Measurements from ENCODE around the gene PCDHGA3.
"Not testable (repeated sequence)": the region's sequence is repeated elsewhere in the genome, so short reads cannot be mapped to it uniquely, and the experiment has no call there.

Gene PCDHGA3

DNA sequence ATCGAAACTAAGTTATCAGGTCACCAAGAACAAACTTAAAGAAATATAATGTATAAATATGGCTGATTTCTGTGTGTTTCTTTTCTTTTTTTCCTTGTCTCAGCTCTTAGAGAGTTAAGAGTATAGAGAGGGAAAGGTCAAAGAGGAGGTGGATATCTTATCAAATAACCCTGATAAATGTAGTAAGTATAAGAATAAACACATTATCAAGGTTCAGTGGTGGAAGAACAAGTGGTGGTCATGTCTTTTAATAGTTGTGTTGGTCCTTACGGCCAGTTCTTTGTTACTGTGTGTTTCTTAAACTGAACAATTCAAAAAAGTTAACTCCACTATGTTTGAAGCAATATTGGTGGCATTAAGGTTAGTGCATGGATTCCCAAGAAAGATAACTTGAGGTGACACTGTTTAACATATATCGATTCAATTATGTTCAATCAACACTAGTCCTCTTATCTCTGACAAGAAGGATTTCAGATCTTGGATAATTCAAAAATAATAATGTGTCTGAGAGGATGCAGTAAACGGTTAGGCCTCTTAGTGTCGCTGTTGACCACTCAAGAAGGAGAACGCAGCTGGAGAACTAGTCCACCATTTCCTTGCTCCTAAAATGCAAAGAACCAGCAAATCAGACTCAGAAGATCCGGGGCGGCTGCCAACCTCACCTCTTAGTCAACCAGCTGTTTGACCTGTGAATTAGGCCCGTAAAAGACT is at the start of gene PCDHGA3:
PCDHGA3 (plus strand) TSS at position 588 of the 711 bp plus-strand sequence. CDS start 205 bp downstream, outside the sequence.
- no peak for DNase-seq (ENCODE audit: low spot score)

DNA sequence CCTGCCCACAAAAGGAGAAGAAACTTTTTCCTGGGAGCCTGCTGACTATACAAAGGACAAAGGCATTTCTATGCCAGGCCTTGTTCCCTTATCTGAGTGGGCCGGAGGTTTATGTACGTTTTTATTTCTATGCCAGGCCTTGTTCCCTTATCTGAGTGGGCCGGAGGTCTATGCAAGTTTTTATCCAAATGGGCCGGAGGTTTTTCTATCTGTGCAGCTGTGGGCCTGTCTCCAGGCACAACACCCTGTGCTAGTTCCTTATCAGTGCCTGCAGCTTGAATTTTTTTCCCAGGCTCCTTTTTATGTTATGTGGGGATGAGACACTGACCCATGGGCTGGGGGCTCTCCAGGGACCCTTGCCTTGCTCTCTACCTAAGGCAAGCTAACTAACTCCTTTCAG is 45.3 kb upstream of the PCDHGA3 start:
- no peak for DNase-seq (ENCODE audit: low spot score)

DNA sequence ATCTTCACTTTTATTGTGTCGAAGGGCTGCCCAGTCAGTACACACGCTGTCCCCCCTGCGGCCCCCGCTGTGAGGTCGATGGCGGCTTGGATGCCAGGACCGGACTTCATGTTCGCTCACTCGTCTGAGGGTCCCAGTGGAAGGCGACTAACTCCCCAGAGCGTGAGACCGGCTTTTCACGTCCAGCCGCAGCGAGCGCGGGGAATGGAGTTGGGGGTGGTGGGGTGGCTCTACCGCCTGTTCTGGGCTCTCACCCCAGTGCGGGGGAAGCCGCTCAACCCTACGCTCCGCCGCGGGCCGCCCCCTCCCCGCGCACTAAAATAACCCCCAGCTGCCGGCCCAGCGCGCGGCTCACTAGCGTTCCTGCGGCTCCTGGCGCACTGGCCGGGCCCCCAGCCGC is 39.9 kb upstream of the PCDHGA3 start, which contains the start of gene SLC25A2:
SLC25A2 (minus strand) TSS at position 294 of the 400 bp plus-strand sequence; CDS start at position 110, 184 bp downstream.
- no peak for DNase-seq (ENCODE audit: low spot score)

DNA sequence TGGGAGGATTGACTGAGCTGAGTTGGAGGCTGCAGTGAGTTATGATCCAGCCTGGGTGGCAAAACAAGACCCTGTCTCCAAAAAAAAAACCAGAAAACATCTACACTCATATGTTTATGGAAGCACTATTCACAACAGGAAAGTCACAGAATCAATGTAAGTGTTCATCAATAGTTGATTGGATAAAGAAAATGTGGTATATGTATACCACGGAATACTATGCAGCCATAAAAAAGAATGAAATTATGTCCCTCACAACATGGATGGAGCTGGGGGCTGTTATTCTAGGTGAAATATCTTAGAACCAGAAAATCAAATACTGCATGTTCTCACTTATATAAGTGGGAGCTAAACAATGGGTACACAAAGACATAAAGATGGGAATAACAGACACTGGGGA is 37.0 kb upstream of the PCDHGA3 start:
- no peak for DNase-seq (ENCODE audit: low spot score)

DNA sequence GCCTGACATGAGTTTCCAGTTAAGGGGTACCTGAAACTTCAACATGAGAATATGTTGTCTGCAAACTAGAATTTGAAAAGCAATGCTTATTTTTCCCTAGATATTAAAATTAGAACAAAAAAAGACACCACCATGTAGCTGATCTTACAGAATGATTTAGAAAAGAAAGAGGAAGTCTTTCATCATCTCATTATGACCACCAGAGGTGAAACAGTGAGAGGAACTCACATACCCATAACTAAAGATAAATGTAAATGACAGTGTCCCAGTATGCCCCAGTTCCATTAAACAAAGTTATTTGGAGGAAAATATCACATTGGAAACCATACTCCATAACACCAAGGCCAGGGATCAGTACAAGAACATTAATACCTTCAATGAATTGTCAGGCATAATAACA is 29.9 kb upstream of the PCDHGA3 start:
- no peak for DNase-seq (ENCODE audit: low spot score)

DNA sequence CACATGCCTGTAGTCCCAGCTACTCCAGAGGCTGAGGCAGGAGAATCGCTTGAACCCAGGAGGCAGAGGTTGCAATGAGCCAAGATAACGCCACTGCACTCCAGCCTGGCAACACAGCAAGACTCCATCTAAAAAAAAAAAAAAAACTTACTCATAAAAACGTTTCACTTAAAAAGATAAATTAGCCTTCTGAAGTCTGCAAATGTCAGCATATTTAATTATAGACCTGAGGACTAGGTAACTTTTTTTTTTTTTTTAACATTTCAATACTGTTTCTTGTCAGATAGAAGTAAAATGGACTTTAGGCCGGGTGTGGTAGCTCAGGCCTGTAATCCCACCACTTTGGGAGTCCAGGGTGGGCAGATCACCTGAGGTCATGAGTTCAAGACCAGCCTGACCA is 26.7 kb upstream of the PCDHGA3 start:
- DNase-seq (ENCODE audit: low spot score), result not testable (repeated sequence)

DNA sequence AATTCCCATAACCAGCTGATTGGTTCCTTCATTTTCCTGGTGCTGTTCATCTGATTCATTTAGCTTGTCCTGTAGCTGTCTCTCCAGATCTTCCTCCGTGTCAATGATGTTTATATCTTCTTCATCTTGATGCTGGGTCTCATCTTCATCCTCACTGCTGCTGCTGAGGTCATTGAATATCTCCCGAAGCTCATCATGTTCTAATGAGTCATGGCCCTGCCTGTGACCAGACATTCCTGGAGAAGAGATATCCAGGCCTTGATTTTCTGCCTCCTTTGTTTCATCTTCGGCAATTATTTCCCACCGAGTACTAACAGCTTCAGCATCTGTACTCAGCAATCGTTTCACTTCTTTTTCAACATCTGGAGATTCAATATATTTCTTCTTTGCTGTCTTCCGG is 24.4 kb upstream of the PCDHGA3 start:
- no peak for DNase-seq (ENCODE audit: low spot score)

DNA sequence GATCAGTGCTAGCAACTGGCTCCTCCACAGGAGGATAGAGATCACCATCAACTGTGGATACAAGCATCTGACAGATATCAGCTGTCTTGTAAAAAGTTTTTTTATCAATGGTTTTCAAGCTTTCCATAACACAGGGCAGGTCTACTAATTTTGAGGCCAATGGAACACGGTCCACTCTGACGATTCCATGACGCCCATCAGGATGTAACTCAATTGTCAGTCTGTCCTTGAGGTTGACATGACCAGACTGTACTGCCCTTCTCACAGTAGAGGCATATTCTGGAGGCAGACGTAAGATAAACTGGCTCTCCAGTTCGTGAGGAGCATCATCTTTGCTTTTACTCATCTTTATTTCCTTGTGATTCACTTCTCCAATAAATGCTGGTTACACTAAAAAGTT is 23.9 kb upstream of the PCDHGA3 start:
- DNase-seq (ENCODE audit: low spot score), result no peak

DNA sequence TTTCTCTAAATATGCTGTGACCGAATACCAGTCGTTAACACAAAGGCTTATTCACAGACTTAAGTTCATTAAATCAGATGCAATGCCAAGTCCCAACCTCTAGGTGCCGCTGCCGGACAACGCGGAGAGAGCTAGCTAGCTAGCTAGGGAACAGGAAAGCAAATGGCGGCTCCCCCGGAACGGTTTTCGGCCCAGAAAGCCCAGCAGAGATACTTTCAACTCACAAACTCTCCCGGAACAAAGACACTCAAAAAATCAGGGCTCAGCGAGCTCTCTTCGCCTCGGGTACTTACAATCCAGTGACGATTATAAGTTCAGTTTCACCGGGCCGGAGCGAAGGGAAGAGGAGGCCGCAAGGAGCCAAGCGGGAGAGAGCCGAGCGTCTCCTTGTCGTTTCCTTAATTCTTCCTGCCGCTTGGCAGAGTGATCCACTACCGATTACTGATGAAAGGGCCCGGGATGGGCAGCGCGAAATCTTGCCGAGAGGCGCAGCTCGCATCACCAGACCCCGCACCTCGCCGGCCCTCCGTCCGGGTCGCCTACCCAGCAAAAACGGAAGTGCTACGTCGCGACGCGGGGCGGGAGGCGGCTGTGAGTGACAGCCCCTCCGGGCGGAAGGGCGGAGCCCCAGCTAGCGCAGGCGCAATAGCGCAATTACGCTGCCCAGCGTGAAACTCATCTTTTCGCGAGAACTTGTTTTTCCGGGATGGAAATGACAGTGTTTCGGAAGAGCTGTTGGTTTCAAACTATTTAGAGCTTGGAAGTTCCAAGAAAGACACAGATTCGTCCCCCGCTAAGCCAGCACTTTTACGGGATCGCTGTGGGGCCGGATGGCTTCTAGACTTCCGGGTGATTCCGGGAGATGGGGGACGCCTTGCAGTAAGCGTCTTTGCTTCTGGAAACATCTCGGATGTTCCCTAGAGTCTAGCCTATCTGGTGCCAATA is 23.1 kb upstream of the PCDHGA3 start, which contains the start of gene TAF7:
TAF7 (minus strand) TSS at position 560 of the 945 bp plus-strand sequence. CDS start 740 bp downstream, outside the sequence.
- DNase-seq (ENCODE audit: low spot score), result peak; percentile 91

DNA sequence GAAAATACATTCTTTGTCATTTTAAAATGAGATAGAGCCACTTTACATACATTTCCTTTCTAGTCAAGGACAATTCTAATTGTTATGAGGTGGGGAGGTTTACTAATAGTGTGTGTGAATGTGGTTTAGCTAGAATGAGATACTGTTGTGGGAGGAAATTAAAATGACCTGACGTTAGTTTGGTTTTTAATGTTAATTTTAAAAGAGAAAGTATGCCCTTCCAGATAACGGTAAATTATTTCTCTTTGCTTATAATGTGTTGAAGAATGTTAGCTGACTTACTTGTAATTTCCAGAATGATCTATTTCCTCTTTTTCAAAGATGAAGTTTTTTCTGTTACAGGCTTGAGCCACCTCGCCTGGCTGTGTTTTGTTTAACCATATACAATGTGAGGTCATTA is 21.4 kb upstream of the PCDHGA3 start:
- DNase-seq (ENCODE audit: low spot score), result no peak

DNA sequence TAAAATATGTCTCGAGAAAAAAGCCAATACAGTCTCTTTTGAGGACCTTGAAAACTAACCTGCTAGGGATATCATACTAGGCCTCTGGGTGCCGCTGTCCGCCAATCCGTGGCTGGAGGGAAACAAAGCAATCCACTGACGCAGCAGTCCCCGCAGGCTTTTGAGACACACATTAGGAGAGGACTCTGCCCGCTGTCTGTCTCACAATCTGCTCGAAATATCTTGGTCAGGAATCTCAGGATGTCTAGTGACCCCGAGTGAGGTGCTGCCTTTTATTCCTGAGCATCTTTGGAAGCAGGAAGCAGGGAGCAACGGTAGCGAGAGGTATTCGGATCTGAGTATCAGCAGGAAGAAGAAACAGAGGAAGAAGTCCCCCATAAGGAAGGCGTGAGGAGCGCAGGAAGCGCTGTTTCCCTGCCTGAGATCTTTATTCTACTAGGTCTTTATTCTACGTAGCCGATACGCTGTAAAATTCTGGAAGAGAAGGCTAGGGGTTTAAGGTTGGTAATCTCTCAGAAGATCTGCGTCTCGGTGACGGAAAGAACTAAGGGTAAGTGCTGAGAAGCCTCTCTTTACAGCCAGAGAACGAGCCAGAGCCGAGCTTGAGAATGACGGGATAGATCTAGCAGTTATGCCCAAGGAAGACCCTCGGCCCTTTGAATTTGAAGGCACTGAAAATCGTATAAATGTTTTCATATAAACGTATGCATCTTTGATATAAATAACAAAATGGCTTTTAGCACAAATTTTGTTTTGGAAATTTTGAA is 17.4 kb upstream of the PCDHGA3 start:
- DNase-seq (ENCODE audit: low spot score), result peak; percentile 62

DNA sequence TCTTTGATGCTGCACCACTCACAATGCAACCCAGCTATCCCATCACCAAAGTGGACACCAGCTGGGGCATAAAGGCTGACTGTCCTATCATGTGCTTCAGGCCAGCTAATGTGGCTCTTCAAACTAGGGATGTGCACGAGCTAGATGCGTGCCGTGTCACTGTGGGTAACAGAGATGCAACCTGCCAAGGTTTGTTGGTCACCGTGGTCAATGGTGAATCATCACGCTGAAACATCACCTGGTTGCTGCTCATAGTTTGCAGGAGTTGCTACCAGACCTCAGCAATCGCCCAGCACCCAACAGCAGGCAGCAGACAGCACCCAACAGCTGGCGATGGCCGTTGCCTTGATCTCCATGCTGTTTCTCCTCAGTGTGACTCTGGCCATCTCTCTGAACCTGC is 15.4 kb upstream of the PCDHGA3 start:
- no peak for DNase-seq (ENCODE audit: low spot score)

DNA sequence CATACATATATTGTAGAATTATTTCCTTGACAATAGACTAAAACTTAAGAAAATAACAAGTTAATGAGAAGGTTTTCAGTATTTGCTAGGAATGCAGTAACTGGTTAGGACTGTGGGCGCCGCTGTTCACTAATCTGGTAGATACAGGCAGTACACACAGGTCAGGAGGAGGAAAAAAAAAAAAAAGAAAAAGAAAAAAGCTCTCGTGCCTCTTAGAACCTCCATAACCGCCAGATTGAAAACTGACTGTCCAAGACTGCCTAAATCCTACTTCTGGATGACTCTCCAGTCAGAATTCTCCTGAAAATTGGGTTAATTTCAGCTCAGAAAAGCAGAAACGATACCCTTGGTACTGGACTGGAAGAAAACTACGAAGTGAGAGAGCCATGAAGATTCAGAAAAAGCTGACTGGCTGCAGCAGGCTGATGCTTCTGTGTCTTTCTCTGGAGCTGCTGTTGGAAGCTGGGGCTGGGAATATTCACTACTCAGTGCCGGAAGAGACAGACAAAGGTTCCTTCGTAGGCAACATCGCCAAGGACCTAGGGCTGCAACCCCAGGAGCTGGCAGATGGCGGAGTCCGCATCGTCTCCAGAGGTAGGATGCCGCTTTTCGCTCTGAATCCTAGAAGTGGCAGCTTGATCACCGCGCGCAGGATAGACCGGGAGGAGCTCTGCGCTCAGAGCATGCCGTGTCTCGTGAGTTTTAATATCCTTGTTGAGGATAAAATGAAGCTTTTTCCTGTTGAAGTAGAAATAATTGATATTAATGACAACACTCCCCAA is 13.1 kb upstream of the PCDHGA3 start, which contains the start of gene PCDHGA1:
PCDHGA1 (plus strand) TSS at position 216 of the 782 bp plus-strand sequence.
- no peak for DNase-seq (ENCODE audit: low spot score)

DNA sequence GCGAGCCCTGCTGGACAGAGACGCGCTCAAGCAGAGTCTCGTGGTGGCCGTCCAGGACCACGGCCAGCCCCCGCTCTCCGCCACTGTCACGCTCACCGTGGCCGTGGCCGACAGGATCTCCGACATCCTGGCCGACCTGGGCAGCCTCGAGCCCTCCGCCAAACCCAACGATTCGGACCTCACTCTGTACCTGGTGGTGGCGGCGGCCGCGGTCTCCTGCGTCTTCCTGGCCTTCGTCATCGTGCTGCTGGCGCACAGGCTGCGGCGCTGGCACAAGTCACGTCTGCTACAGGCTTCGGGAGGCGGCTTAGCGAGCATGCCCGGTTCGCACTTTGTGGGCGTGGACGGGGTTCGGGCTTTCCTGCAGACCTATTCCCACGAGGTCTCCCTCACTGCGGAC is 11.1 kb upstream of the PCDHGA3 start:
- DNase-seq (ENCODE audit: low spot score), result not testable (repeated sequence)

DNA sequence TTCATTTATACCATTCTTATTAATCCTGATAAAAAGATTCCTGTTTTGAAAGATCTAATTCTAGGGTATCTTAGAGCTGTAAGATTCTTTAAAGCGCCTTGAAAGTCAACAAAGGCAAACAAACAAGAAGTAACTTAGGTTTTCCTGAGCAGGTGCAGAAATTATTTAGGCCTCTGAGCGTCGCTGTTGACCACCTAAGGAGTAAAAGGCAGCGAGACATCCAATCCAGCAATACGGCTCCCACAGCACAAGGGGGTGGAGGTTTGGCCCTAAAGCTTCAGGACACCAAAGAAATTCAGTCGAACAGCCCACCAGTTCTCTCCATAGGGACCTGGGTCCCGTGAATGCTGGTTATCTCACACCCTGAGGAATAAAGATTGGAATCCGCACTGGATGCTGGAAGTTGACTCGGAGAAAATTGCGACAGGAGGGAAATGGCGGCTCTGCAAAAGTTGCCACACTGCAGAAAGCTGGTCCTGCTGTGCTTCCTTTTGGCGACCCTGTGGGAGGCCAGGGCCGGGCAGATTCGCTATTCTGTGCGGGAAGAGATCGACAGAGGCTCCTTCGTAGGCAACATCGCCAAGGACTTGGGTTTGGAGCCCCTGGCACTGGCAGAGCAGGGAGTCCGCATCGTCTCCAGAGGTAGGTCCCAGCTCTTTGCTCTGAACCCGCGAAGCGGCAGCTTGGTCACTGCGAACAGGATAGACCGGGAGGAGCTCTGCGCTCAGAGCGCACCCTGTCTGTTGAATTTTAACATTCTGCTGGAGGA is 4.9 kb upstream of the PCDHGA3 start, which contains the start of gene PCDHGA2:
PCDHGA2 (plus strand) TSS at position 223 of the 769 bp plus-strand sequence.
- DNase-seq (ENCODE audit: low spot score), result no peak

DNA sequence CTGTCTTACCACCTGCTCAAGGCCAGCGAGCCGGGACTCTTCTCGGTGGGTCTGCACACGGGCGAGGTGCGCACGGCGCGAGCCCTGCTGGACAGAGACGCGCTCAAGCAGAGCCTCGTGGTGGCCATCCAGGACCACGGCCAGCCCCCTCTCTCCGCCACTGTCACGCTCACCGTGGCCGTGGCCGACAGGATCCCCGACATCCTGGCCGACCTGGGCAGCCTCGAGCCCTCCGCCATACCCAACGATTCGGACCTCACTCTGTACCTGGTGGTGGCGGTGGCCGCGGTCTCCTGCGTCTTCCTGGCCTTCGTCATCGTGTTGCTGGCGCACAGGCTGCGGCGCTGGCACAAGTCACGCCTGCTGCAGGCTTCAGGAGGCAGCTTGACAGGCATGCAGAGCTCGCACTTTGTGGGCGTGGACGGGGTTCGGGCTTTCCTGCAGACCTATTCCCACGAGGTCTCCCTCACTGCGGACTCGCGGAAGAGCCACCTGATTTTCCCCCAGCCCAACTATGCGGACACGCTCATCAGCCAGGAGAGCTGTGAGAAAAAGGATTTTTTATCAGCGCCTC is 2.8 kb upstream of the PCDHGA3 start:
- not testable (repeated sequence) for DNase-seq (ENCODE audit: low spot score)

DNA sequence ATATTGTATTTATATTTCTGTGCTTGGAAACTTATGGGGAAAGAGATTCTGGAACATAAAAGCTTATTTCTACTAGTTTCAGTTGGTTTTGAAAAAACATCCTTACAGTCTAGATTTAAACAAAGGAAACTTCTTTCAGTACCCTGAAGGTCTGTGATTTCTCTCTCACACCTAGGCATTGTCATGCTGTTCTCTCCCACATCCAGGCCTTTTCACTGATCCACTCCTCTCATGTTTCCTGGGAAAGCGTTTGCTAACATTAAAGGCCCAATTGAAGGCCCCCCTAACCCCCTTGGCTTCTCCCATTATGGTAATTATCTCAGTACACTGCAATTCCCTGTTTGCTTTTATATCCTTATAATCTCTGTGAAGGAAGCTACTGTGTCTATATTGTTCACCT is 856 bp upstream of the PCDHGA3 start:
- no peak for DNase-seq (ENCODE audit: low spot score)

DNA sequence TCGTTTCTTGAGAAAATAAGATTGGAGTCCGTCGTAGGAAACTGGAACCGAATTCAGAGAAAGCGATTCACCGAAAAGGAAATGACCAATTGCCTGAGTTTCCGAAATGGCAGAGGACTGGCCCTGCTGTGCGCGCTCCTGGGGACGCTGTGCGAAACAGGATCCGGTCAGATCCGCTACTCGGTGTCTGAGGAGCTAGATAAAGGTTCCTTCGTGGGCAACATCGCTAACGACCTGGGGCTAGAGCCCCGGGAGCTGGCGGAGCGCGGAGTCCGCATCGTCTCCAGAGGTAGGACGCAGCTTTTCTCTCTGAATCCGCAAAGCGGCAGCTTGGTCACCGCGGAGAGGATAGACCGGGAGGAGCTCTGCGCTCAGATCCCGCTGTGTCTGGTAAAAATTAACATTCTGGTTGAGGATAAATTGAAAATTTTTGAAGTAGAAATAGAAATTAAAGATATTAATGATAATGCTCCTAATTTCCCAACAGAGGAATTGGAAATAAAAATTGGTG is 379 bp downstream of the PCDHGA3 start:
- no peak for DNase-seq (ENCODE audit: low spot score)

DNA sequence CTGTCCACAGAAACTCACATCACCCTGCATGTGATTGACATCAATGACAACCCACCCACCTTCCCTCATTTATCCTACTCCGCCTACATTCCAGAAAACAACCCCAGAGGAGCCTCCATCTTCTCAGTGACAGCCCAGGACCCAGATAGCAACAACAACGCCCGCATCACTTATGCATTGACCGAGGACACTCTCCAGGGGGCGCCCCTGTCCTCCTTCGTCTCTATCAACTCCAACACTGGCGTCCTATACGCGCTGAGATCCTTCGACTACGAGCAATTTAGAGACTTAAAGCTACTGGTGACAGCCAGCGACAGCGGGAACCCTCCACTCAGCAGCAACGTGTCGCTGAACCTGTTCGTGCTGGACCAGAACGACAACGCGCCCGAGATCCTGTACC is 1.7 kb downstream of the PCDHGA3 start:
- no peak for DNase-seq (ENCODE audit: low spot score)

DNA sequence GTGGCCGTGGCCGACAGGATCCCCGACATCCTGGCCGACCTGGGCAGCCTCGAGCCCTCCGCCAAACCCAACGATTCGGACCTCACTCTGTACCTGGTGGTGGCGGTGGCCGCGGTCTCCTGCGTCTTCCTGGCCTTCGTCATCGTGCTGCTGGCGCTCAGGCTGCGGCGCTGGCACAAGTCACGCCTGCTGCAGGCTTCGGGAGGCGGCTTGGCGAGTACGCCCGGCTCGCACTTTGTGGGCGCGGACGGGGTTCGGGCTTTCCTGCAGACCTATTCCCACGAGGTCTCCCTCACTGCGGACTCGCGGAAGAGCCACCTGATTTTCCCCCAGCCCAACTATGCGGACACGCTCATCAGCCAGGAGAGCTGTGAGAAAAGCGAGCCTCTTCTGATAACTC is 2.4 kb downstream of the PCDHGA3 start:
- DNase-seq (ENCODE audit: low spot score), result not testable (repeated sequence)
